22Rv1 (cell line): ENCODE results near the gene TCEA2.

Source experiments
- H3K27ac ChIP-seq: fragments of 450-650 bp; 2 replicates; pipeline ENCODE4 v1.5.1; 2017
- ZFX ChIP-seq: fragments of 450-650 bp; IDR thresholded peaks from 2 replicates; pipeline ENCODE4 v1.6.1; 2017; ENCODE audit warnings: antibody characterized with exemption, borderline replicate concordance
- TF ChIP-seq, protein P1 (sequence below): fragments of 450-650 bp; IDR thresholded peaks from 2 replicates; pipeline ENCODE4 v1.5.1; 2017; ENCODE audit warnings: mild to moderate bottlenecking

The TCEA2 gene

DNA sequence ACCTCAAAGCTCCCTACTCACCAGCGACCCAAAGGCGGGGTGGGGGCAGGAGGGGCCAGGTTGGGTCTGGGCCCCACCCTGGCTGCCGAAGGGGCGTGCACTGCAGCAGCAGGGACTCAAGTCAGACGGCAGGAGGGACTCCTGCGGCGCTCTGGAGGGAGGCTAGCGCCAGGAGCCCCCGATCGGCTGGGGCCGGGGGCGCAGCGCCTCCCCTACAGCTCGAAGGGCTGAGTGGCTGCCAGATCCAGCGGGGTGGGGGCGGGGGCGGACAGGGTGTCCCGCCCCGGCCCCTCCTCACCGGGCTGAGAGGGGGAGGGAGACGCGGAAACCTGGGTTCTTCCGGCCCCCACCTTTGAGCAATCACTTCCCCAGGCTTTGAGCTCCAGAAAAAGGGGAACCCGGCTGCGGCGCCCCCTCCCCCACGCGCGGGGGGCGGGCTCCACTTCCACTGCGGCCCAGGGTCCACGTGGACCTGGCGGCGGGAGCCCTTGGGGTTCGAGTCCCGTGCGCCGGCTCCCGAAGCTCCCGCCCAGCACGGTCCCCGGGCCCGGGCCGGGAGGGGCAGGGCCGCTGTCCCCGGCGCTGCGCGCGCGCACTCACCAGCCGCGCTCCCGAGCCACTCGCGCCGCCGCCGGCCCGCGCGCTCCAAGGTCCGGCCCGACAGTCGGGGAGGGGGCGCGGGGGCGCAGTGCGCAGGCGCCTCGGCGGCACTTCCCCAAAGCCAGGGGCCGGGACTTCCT lies 16.4 kb downstream of the TCEA2 start, which contains the start of gene RGS19:
RGS19 (minus strand) TSS at position 246 of the 740 bp plus-strand sequence. CDS start 2,632 bp downstream, outside the sequence.
- peak within 1 kb of the TSS; percentile 37 for H3K27ac ChIP-seq
- no peak for TF ChIP-seq ZFX
- TF ChIP-seq, protein P1, sequence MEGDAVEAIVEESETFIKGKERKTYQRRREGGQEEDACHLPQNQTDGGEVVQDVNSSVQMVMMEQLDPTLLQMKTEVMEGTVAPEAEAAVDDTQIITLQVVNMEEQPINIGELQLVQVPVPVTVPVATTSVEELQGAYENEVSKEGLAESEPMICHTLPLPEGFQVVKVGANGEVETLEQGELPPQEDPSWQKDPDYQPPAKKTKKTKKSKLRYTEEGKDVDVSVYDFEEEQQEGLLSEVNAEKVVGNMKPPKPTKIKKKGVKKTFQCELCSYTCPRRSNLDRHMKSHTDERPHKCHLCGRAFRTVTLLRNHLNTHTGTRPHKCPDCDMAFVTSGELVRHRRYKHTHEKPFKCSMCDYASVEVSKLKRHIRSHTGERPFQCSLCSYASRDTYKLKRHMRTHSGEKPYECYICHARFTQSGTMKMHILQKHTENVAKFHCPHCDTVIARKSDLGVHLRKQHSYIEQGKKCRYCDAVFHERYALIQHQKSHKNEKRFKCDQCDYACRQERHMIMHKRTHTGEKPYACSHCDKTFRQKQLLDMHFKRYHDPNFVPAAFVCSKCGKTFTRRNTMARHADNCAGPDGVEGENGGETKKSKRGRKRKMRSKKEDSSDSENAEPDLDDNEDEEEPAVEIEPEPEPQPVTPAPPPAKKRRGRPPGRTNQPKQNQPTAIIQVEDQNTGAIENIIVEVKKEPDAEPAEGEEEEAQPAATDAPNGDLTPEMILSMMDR = no peak

DNA sequence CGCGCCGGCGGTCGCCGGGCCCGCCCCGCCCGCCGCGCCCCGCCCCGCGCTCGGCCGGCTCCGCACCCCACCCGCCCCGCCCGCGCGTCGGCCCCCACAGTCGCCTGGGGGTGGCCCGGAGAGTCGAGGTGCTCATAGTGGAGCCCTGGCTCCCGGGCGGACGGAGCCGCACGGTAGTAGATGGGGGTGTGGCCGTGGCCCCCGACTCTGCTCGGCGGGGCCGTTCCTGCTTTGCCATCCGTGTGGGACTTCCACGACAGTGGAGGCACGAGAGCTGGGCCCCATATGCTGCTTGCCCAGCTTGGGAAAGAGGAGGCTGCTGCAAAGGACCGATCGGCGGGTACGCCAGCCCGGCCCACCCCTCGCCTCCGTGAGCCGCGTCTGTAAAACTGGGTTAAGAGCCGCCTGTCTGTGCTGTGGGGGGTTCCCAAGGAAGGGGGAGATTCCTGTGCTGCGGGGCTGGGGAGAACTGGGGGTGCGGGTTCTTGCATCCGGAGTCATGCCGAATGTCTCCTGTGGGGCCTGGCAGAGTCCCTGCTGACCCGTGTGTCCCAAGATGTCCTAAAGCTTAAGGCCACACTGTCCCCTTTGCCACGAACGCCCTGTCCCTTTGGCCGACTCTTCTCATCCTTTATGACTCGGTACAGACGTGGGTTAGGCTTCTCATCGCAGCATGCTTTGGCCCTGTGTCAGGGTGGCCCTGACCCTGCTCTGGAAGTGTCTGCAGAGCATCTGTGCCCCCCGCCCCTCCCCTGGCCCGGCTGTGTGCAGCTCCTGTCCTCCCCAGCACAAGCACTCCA lies 17.2 kb downstream of the TCEA2 start, which contains the start of gene OPRL1:
OPRL1 (plus strand) TSS at position 70 of the 800 bp plus-strand sequence. CDS start 12,639 bp downstream, outside the sequence.
- H3K27ac ChIP-seq = peak within 1 kb of the TSS; percentile 37
- TF ChIP-seq ZFX = no peak
- TF ChIP-seq, protein P1 = no peak

DNA sequence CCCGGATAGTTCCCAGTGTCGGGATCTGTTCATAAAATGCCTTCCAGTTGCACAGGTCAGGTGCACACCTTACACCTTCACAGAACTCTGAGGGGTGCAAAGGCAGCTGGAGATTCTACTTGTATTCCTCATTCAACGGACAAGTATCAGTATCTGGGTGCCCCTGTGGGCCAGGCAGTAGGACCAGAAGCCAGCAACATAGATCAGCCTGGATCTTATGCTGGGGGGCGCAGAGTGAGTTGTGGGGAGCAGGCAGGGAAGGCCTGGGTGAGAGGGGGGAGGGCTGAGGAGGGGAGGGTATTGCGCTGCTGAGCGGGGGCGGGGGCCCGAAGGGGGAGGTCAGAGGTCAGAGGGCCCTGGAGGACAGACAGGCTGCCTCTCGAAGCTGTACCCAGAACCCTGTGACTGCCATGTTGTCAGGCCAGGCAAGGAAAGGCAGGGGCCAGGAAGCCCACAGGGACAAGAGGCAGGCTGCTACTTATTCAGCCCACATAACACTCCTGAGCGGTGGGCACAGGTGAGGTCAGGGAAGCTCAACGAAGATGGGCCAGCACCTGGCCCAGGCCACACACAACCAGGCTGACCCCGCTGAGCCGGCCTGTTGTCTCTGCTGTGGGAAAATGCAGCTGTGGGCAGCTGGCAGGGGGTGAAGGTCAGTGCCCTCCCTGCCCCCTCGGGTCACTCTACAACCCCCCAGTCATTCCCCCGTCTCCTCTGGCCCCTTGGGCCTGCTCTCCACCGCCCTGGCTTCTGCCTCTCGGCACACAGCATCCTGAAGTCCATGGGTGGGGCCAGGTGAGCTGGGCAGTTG lies 18.0 kb downstream of the TCEA2 start:
- peak overlapping the region; percentile 37; the same call in 1 of the 2 replicates for H3K27ac ChIP-seq
- TF ChIP-seq, protein P1 = no peak
- TF ChIP-seq ZFX = no peak

DNA sequence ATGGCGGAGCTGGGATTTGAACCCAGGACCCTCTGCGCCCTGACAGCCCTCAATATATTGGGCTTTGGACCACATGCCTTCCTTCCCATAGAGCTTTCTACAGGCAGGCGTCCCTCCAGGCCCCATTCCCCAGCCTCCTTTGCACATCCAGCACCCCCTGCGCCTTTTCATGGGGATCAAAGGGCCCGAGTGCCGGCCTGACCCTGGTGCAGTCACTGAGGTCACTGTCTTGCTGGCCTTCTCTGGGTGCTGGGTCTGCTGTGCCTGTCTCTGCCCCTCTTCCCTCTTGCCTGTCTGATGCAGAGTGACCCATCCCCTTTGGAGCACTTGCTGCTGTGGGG lies 18.6 kb downstream of the TCEA2 start:
- no peak for TF ChIP-seq ZFX
- TF ChIP-seq, protein P1 = no peak
- no peak overlapping the region for H3K27ac ChIP-seq

DNA sequence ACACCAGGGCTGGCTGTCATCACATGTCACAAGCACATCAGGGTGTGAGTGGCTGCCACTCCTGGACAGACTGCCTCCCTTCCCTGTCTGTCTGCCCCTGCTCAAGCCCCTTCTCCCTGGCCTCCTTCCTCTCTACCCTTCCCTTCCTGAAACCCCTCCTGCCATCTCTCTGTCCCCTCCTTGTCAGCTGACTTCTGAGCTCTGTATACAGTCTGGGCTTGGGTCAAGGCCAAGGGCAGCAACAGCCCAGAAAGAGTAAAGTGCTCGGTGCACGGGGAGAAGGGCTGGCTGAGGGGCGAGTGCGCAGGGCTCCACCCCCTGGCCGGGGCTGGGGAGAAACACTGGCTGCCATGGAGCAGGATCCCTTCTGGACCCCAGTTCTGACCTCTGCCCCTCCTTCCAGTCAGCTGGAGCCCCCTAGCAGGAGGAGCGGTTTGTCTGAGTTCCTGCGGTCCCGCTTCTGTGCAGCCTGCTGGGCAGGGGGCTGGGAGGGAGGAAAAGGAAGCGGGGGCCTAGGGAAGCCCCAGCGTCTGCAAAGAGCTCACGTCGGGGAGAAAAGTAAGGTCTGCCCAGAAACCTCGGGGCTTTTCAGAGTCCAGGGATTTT lies 19.2 kb downstream of the TCEA2 start:
- no peak for TF ChIP-seq ZFX
- TF ChIP-seq, protein P1 = no peak
- no peak overlapping the region for H3K27ac ChIP-seq

DNA sequence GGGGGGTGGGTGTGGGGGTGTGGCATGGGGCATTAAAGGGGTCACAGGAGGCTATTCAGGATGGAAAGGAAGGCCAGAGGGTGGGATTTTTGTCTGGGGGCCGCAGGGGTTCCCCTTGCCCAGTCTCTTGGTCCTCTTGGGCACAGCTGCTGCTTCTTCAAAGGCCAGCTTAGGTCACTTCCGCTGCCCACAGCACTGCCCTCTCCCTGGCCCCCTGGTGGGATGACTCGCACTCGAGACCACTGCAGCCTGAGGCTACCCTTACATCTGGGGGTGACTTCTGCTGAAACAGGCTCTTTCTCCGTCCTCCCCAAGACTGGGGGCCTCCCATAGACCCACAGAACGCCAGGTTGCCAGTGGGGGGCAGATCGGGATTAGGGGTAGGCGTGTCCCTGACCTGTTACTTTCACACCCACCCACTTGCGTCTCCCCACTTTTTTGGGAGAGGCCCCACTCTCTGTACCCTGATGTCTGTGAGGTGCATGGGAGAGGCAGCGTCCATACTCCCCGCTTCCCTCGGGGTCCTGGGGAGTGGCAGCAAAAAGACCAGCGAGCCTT lies 19.9 kb downstream of the TCEA2 start:
- TF ChIP-seq, protein P1 = no peak
- no peak for TF ChIP-seq ZFX
- H3K27ac ChIP-seq = no peak overlapping the region
